HG03103 (cell line): ENCODE results near the gene ETV5.

ENCODE experiments used
- ATAC-seq: cut with Tn5 transposase; IDR thresholded peaks from one replicate; pipeline ENCODE4 v1.9.1; 2021; ENCODE audit warnings: low read depth; ENCODE audit not compliant: unreplicated experiment

The ETV5 gene

DNA sequence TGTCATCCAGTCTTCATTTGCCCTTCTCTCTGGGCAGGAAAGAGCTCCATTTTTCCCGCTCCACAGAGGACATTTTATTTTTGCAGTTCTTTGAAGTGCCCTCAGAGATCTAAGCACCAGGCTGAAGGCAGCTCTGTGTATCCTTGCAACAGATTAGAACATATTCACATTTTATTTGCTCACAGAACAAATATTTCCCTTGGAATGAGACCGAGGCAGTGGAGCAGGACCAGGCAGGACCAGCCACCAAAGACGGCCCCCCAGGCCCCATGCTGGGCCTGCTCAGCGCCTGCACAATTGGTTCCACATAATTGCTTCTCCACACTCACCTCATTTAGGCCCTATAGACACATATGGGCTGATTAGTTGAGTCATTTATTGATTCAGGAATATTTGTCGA lies 15.7 kb upstream of the ETV5 start:
- no peak for ATAC-seq

DNA sequence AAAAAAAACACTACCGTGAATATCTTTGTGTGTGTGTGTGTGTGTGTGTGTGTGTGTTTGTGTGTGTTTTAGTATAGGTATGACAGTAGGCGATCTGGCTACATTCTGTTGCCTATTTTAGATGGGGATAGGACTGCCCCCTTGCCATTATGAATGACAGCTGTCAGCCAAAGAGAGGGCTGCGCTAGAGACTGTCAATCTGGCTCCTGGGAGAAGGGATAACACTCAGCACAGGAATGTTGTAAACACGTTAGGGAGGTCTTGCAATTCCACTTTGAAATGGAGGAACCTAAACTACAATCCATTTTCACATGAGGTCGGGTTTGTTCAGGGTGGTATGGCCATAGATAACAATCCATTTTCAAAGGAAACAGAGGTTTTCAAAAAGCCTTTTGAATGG lies 14.1 kb upstream of the ETV5 start:
- no peak for ATAC-seq

DNA sequence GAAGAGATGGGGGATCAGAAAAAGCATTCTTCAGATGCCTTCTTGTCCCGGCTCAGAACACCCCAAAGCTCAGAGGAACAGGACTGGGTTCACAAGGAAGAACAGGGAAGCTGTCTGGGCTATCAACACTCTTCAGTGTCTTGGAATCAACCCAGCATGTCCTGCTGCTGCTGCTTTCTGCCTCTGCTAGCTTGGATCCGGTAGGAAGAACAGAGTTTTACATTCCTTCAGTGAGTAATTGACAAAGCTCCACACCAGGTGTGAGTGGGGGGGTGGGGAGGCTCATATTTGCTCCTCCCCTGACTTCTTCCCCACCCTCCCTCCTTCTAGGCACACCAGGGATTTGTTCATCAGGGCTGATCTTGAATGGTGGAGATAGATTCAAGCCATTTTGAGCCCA lies 13.1 kb upstream of the ETV5 start:
- no peak for ATAC-seq

DNA sequence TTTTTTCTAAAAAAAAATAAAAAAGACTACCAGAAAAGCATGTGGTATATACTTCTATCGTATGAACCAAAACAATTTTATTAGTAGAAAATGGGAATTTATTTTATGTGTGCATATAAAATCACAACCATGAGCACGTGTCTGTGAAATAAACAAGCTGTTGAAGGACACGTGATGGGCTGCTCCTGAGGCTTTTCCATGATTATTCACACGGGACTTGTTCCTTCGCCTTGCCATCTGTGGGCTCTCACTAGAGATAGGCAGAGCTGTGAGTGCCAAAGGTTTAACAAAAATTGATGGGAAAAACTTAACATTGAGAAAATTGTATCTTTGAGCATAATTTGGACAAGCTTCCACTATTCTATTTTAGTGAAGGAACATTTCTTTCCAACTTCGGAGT lies 12.4 kb upstream of the ETV5 start:
- ATAC-seq: no peak

DNA sequence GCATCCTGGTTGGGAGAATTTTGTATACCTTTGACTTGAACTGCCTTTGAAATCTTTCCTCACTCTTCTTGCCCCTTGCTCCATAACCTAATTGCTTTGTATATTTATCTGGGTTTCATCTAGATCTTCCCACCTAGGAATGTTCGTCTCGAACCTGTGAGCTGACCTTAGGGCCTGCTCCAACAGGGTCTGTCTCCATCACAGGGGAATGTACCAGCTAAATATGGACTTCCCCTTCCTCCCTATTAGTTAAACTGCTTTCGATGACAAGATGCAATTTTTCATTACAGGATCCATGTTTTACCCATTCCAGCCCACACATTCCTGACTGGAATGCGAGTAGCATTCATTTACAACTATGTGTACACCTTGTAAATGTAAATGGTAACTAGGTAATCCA lies 10.6 kb upstream of the ETV5 start:
- ATAC-seq: no peak

DNA sequence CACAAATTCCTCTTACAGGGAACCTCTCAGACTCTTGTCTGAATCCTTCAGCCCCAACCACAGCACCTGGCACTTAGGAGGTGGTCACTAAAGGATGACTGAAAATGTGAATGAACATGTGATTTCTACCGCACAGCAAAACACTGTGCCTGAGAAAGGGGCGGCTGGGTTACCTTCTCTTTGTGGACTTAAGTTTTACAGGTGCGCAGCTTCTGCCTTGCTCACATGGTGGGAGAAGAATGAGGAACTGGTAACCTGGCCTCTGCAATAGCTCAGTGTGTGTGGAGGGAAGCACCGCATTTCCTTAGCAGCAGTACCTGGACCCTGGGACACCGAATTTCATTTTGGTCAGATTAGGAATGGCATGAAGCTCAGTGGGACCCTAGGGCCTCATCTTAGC lies 9.8 kb upstream of the ETV5 start:
- ATAC-seq: no peak

DNA sequence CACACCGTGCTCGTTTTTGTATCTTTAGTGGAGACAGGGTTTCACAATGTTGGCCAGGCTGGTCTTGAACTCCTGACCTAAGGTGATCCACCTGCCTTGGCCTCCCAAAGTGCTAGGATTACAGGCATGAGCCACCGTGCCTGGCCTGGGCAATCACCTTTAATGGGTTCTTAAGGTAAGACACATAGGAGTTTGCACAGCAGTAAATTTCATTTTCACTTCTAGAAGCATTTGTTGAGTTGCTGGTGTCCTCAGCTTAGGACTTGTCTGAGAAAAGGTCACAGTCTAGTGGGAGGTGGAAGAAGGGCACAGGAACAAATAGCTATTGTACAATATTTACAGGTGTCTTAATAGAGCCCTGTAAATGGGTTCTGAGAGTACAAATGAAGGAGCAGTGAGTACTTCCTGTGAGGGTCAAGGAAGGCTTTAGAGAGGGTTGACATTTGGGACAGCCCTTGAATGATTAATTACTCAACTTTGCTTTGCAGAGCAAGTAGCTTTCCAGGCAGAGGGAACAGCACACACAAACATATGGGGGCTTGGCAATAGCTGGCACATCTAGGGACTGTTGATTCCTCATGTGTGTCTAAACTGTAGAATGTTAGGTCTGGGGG lies 8.7 kb upstream of the ETV5 start:
- no peak for ATAC-seq

DNA sequence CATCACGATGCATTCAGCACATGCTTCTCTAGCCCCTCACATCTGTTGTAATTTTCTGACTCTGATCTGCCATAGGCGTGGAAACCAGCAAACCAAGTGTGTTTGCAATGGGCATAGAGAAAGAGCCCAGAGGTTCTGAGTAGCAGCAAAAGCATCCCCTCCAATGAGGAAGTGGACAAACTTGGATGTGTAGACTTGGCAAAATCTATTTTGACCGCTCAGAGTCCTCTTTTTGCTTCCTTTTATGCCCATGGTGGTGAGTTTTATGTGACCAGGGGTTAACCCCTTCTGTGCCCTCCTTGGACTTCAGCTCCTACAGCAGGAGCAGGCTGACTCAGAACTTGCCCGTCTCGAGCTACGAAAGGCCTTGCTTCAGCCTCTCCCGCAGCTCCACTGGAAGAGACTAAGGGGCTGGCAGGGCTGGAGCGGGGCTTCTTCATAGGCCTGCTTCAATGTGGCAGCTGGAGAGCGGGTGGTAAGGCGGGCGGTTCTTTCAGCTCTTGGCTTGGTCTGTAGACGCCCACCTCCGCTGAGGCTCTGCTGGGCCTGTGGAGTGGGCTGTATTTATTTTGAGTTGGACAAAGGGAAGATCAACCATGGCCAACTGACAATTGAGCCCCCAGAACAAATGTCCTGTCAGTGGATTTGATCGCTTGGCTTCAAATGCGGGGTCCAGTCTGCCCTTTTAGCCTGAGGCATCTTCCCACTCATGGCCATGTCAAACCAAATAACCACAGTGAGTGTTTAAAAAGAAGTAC lies 6.5 kb upstream of the ETV5 start:
- ATAC-seq: no peak

DNA sequence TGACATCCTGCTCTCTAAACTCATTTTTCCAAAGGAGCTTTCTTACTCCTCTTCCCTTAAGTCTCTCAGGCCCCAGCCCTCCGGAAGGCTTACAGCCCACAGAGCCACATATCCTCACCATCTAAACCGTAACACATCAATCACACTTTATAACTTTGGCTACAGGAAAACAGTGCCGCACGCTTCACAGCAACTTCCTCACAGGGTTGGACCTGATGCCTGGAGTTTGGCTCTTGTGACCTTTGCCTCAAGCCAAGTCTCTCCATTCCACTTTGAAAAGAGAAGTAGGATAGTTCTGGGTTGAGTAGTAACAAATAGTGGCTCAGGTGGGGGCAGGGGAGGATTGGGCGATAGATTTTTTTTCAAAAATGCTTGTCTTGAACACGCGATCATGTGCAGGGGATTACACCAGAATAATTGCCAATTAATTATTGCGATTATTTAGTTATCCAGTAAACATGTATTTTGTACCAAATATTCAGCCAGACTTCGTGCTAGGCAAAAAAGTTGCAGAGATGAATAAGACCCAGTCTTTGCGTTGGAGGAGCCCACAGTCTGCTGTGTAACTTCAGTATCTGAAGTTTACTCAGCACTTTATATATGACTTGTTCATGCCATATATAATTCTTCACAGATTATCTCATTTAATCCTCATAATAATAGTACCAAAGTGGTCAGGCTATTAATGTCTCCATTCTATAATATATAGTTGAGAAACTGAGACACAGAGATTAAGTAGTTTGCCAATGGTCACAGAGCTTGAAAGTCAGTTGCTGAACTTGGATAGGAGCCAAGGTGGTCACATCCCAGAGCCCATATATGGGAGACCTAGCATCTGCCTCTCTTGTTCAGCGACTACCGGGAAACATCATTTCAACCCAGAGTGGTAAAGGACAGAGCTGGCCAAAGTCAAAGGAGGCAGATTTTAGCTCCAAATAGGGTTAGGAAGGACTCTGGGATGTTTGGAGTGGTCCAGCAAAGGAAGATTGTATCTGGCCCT lies 2.4 kb upstream of the ETV5 start:
- ATAC-seq: no peak

DNA sequence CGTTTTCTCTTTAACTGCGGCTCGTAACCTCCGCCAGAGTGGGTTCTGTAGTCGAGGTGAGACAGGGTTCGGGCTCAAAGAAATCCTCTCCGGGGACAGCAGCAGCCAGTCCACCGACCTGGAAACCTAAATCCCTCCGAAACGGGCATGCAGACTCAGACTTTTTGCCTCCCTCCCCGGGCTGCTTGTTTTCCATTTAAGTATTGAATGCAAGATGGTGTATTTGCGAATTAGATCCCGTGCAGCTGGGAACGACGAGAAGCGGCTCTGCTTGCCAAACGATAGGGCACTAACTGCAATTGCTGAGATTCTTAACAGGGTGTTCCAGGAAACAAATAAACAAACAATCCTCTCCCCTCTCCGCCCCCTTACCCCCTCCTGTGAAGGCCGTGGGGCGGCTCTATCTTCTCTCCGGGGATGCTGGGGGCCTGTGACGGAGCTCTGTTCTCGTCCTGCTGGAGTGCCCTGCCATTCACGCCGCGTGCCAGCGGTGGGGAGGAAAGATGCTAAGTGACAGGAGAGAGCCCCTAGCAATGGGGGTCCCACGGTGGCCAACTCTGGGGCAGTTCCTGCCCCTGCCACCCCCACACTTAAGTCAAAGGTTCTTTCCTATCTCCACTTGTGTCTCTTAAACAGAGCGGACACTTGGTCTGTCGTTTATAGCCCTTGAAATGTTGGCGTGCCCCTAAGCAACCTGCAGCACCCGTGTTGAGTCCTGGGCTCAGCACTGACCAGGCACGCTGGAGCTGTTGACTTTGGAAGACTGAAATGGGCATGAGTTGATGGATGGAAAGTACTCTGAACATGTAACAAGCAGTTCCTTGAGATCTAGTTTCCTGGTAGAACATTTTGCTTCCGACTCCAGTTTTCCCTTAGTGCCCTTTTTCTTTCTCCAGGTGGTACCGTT lies 1.3 kb upstream of the ETV5 start:
- ATAC-seq: no peak

DNA sequence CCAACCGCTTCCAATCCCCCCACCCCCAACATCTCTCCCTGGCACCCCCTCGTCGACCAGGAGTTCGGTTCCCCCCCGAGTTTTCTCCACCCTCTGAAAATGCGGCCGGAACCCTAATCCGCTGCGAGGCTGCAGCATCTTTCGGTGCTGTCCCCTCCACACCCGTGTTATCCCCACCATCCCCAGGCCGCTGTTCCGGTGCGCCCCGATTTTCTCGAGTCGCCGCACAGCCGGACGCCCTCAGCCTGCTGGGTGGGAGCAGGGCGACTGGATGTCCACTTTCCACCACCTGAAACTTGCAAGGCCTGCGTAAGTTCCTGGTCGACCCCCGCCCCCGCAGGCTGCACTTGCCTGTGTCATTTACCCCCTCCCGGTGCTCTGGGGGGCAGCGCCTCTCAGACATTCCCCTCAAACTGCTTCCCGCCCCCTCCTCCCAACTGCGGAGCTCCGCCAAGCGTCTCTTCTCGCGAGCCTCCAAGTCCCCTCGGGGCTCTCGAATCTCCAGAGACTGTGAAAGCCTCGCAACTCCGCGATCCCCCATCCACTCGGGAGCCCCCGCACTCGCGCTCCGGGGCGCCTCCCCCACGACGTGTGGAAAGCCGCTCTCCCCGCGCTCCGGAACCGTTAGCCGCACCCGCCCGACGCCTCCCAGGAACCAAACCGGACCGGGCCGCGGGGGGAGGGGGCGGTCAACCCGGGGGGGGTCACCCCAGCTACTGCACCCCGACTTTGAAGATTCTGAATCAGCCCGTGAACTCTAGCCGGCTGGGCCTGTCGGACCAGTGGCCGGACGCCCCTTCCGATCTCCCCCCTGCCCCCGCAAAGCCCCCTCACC lies 566 bp downstream of the ETV5 start:
- no peak for ATAC-seq

DNA sequence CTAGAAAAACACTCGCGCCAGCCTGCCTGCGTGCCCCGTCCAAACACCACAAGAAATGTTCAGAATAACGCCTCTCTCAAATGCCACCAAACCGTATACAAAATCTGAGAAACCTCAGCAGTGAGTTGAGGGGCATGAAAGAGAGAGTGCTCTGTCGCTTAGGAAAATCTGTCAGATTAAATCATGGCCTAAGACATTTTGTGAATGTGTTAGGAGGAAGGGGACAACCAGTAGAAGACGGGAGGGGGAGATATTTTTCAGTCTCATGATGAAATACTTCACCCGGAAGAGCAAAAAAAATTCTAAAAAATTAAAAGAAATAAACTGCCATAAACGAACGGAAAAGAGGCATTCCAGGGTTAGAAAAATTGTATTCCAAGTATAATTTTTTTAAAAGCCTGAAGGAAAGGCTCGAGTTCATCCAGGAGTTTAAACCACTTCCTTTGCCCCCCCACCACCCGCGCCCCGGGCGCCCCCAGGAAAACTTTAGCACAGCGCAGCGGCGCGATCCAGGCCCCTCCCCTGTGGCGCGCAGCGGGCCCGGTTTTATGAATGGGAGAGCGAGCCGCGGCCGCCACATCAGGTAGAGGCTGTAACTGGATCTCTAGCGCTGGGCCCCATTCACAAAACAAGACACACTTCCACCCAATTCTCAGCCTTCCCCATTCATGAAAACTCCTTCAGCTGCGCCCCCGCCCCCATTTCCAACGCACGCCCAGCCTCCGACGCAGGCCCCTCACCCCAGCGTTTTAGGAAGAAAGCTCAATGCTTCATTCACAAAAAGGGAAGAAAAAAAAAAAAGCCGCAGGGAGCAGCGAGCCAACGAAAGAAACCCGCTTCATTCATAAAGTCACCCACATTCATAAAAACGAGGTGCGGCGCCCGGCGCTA lies 1.4 kb downstream of the ETV5 start:
- ATAC-seq: no peak

DNA sequence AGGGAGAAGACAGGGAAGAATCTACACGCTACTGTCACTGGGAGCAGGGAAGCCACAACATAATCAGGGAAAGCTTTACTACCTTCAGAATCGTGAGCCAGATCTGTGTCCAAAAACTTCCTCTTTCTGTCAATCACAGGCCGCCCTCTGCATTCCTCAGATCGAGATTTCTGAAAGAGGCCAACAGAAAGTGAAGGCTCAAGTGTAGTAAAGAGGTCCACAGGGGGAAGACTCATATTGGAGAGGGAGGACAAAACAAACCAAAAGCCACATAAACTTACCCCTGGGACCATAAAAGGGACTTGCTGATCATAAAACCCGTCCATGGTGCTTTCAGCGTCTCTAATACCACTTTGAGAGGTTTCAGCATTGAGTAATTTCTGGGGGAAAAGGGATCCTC lies 3.3 kb downstream of the ETV5 start:
- no peak for ATAC-seq

DNA sequence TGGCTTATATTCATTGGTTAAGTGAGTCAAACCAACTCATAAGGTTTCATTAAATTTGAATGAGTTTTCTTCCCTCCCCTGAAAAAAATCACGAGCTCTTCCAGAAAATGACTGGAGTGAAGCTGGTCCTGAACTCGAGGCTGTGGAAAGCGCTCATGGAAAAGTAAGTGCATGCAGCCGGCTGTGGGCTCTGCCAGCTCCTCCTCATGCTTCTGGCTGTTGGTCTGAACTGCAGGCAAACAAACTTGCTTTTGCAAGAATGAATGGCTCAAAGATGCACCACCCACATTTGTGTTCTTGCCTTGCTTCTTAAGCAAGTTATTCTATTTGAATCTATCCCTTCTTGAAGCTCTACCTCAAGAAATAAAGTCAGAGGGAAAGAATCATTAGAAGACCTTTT lies 6.2 kb downstream of the ETV5 start:
- no peak for ATAC-seq

DNA sequence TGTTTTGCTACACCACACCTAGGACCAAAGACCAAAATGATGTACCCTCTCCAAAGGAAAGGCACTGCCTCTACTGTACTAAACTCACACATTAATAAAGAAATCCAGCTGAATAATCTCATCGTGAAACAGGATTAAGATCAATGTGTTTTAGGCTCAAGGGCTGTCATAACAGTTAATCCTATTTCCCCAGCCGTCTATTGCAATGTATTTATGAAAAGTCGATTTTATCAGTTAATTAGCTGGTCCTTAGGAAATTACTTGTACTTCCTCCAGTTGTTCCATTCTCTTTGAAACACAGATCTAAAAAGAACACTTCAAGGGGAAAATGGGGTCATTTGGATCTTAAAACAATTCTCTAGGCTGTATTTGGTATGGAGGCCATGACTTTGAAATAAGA lies 8.5 kb downstream of the ETV5 start:
- ATAC-seq: no peak

DNA sequence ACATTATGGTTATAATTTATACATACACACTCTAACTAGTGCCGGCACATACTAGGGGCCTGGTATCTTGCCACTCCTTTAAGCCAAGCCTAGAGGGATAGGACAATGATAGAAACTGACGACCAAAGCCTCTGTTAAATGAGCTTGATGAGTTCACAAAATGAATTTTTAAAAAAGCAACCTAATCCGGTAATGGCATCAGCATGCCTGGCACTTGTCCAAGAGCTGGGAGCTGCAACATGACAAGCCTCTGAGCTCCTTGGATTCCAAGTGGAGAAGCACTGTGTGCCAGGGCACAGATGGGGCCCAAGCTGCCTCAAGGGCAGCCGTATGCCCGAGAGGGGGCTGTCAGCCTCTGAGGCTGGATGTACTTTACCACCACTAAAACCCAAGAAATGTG lies 9.7 kb downstream of the ETV5 start:
- no peak for ATAC-seq

DNA sequence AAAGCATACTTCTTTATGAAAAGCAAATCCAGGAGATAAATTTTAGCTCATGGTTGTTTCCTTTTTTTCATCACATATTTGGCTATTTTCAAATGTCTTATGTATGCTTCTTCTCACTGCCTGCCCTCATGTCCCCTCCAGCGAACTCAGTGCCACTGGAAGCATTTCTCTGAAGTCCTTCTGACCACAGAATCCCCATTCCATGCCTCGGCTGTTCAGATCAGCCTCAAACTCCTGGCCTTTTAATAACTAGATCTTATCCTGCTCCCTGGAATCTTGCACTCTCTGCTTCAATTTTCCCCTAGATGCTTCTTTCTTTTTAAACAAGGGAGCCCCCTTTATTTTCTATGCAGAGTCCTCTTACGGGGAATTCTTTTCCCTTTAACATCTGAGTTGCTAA lies 10.1 kb downstream of the ETV5 start:
- no peak for ATAC-seq

DNA sequence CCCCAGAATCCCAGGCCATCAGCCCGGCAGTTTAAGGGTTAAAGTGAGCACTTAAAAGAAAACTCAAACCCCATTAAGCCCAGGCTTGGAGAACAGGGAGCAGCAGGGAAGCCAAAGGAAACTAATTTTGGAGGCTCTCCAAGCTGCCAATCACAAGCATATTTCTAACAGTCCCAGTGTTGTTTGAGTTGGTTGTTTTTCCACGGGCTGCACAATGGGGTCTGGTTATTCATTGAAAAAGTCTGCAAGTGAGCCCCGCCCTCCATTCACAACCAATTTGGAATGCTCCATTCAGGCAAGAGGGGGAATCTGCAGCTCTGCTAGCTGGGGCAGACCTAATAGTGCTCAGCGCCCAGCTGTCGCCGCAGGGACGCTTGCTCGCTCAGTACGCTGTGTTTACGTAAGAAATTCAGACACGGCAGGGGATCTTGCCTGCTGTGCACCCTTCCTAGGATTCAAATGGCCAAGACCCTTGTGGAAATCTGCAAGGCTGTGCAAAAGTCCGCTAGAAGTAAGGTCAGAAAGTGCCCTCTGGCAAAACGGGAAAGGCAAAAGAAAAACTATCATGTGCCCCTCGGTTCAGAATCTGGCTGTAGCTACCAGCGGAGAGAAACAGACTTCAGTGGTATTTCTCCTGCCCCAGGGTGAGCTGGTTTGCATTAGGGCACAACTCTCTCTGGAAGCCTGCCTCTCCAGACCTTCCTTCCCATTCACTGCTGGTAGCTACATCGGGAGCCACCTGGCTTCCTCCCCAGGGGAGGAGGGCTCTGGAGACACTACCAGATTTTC lies 11.0 kb downstream of the ETV5 start:
- ATAC-seq: no peak
